ENCODE results near the gene PLEKHA7.

DNA sequence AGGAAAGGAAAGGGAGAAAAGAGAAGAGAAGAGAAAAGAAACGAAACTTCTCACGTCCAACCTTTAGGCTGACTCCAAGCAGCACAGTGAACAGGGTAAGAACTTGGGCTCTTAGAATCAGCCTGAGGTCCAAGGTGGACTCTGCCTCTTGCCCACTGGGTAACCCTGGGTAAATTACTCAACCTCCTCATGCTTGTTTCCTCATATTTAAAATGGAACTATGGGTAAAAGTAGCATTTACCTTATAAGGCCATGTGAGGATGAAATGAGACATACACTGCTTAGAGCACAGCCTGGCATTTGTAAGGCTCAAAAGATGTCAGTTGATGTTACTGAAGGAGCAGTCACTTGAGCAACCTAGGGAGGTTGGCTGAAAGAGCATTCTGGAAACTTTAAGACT lies 167.9 kb downstream of the PLEKHA7 start:
- TF ChIP-seq EZH2 (IDR thresholded peaks at IDR 0.05) = no peak
- TF ChIP-seq, protein P1, sequence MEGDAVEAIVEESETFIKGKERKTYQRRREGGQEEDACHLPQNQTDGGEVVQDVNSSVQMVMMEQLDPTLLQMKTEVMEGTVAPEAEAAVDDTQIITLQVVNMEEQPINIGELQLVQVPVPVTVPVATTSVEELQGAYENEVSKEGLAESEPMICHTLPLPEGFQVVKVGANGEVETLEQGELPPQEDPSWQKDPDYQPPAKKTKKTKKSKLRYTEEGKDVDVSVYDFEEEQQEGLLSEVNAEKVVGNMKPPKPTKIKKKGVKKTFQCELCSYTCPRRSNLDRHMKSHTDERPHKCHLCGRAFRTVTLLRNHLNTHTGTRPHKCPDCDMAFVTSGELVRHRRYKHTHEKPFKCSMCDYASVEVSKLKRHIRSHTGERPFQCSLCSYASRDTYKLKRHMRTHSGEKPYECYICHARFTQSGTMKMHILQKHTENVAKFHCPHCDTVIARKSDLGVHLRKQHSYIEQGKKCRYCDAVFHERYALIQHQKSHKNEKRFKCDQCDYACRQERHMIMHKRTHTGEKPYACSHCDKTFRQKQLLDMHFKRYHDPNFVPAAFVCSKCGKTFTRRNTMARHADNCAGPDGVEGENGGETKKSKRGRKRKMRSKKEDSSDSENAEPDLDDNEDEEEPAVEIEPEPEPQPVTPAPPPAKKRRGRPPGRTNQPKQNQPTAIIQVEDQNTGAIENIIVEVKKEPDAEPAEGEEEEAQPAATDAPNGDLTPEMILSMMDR (IDR thresholded peaks at IDR 0.05 in 2 of 3, conservative IDR thresholded peaks at IDR 0.05 in 1 of 3; ENCODE audit: borderline replicate concordance in 1 of 3, insufficient read depth in 1 of 3, low read depth in 2 of 3, low read length in 2 of 3) = no peak
- TF ChIP-seq RAD21 (IDR thresholded peaks at IDR 0.05; ENCODE audit: low read depth) = no peak
- TF ChIP-seq, protein P2, sequence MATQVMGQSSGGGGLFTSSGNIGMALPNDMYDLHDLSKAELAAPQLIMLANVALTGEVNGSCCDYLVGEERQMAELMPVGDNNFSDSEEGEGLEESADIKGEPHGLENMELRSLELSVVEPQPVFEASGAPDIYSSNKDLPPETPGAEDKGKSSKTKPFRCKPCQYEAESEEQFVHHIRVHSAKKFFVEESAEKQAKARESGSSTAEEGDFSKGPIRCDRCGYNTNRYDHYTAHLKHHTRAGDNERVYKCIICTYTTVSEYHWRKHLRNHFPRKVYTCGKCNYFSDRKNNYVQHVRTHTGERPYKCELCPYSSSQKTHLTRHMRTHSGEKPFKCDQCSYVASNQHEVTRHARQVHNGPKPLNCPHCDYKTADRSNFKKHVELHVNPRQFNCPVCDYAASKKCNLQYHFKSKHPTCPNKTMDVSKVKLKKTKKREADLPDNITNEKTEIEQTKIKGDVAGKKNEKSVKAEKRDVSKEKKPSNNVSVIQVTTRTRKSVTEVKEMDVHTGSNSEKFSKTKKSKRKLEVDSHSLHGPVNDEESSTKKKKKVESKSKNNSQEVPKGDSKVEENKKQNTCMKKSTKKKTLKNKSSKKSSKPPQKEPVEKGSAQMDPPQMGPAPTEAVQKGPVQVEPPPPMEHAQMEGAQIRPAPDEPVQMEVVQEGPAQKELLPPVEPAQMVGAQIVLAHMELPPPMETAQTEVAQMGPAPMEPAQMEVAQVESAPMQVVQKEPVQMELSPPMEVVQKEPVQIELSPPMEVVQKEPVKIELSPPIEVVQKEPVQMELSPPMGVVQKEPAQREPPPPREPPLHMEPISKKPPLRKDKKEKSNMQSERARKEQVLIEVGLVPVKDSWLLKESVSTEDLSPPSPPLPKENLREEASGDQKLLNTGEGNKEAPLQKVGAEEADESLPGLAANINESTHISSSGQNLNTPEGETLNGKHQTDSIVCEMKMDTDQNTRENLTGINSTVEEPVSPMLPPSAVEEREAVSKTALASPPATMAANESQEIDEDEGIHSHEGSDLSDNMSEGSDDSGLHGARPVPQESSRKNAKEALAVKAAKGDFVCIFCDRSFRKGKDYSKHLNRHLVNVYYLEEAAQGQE (IDR thresholded peaks at IDR 0.05; ENCODE audit: low read depth) = no peak
- no peak for TF ChIP-seq ZNF274 (IDR thresholded peaks at IDR 0.05; ENCODE audit: low read depth, low read length)
- TF ChIP-seq POLR2AphosphoS5 (IDR thresholded peaks at IDR 0.05; ENCODE audit: low read depth, low read length) = no peak
- TF ChIP-seq SP1 (IDR thresholded peaks at IDR 0.05; ENCODE audit: low read depth) = no peak
- TF ChIP-seq POLR2A (IDR thresholded peaks at IDR 0.05; ENCODE audit: borderline replicate concordance, extremely low read depth, insufficient read depth, insufficient read length) = no peak
- TF ChIP-seq CEBPB (IDR thresholded peaks at IDR 0.05; ENCODE audit: low read depth) = no peak
- no peak for TF ChIP-seq SIN3A (IDR thresholded peaks at IDR 0.05; ENCODE audit: low read depth)
- TF ChIP-seq, protein P3, sequence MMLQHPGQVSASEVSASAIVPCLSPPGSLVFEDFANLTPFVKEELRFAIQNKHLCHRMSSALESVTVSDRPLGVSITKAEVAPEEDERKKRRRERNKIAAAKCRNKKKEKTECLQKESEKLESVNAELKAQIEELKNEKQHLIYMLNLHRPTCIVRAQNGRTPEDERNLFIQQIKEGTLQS (IDR thresholded peaks at IDR 0.05) = no peak
